H1 (cell line): ENCODE results near the gene TXNRD2. TPM values are rescaled to one million over a fixed set of nuclear protein-coding genes. Genes with fewer than 3 reads are reported as not detected.

Experiments used
- CTCF ChIA-PET: fragments of 300-600 bp; sonication (Branson Sonifier 250); formaldehyde crosslinking; loops from one replicate; lab custom pipeline; 2021; ENCODE audit not compliant: partially characterized antibody; lab: Charles Lee
- POLR2A ChIA-PET: fragments of 300-600 bp; sonication (Branson Sonifier 250); formaldehyde crosslinking; loops from one replicate; lab custom pipeline; 2021; ENCODE audit warnings: inconsistent platforms; ENCODE audit not compliant: partially characterized antibody; lab: Charles Lee
- DNase-seq, 2 experiments: peaks; one replicate each; pipeline versions ENCODE4 v3.0.0 to v3.0.0-alpha.2; 2010 to 2022; ENCODE audit warnings: low spot score in 2 of 2, low read depth in 1 of 2, mixed read lengths in 1 of 2
- FAIRE-seq: peaks from 2 replicates; lab custom pipeline; 2011; peaks lifted over from hg19 to GRCh38; lab: Jason Lieb, UNC
- H2AFZ ChIP-seq: 2 replicates; pipeline ENCODE4 v1.8.1; 2012; ENCODE audit warnings: low read length, inconsistent platforms
- H2AK5ac ChIP-seq: 2 replicates; pipeline ENCODE4 v1.6.1; 2013; ENCODE audit warnings: low read depth, low read length
- H2BK120ac ChIP-seq: replicated peaks from 2 replicates; pipeline ENCODE3; 2013; ENCODE audit warnings: low read depth, low read length, inconsistent platforms
- H2BK12ac ChIP-seq: 2 replicates; pipeline ENCODE4 v1.6.1; 2013; ENCODE audit warnings: low read depth, low read length
- H2BK15ac ChIP-seq: 2 replicates; pipeline ENCODE4 v1.6.1; 2013; ENCODE audit warnings: low read length
- H2BK20ac ChIP-seq: 2 replicates; pipeline ENCODE4 v1.6.1; 2013; ENCODE audit warnings: low read length
- H2BK5ac ChIP-seq: 2 replicates; pipeline ENCODE4 v1.6.1; 2013; ENCODE audit warnings: low read depth, low read length
- H3K14ac ChIP-seq: 2 replicates; pipeline ENCODE4 v1.6.1; 2013; ENCODE audit warnings: inconsistent platforms; ENCODE audit not compliant: insufficient read length
- H3K18ac ChIP-seq: 2 replicates; pipeline ENCODE4 v1.6.1; 2013; ENCODE audit warnings: low read length; ENCODE audit errors: extremely low read depth
- H3K23ac ChIP-seq: 2 replicates; pipeline ENCODE4 v1.6.1; 2013; ENCODE audit warnings: inconsistent platforms; ENCODE audit not compliant: insufficient read length
- H3K23me2 ChIP-seq: 2 replicates; pipeline ENCODE4 v1.6.1; 2013; ENCODE audit warnings: low read depth, low read length
- H3K27ac ChIP-seq: 2 replicates; pipeline ENCODE4 v1.6.1; 2011; ENCODE audit warnings: low read depth, low read length, inconsistent platforms
- H3K27me3 ChIP-seq, 4 experiments: replicated peaks in 1 of 4; 1 replicate in 1 of 4; 2 replicates in 3 of 4; pipeline versions ENCODE4 v1.6.1 to v1.8.1; 2011 to 2013; ENCODE audit warnings: low read length in 3 of 4, mild to moderate bottlenecking in 3 of 4, inconsistent platforms in 2 of 4, mixed read lengths in 2 of 4, moderate library complexity in 1 of 4; ENCODE audit not compliant: control insufficient read depth in 3 of 4, insufficient read depth in 3 of 4; ENCODE audit errors: extremely low read depth in 1 of 4
- H3K36me3 ChIP-seq, 4 experiments: 2 replicates each; pipeline versions ENCODE4 v1.6.1 to v1.8.1; 2011 to 2013; ENCODE audit warnings: mild to moderate bottlenecking in 4 of 4, low read length in 3 of 4, moderate library complexity in 2 of 4, control low read depth in 1 of 4, inconsistent platforms in 1 of 4; ENCODE audit not compliant: insufficient read depth in 4 of 4, control insufficient read depth in 2 of 4
- H3K4ac ChIP-seq: replicated peaks from 2 replicates; pipeline ENCODE3; 2013; ENCODE audit warnings: low read length, low read depth, mixed read lengths, inconsistent platforms; ENCODE audit not compliant: insufficient read length
- H3K4me1 ChIP-seq, 4 experiments: replicated peaks in 1 of 4; 1 replicate in 1 of 4; 2 replicates in 3 of 4; pipeline versions ENCODE4 v1.6.1 to v1.8.1; 2011 to 2013; ENCODE audit warnings: low read length in 3 of 4, inconsistent platforms in 2 of 4, mixed read lengths in 1 of 4; ENCODE audit not compliant: insufficient read depth in 4 of 4, control insufficient read depth in 3 of 4
- H3K4me2 ChIP-seq, 2 experiments: 2 replicates each; pipeline versions ENCODE4 v1.6.1 to v1.8.1; 2011 to 2013; ENCODE audit warnings: low read depth in 2 of 2, low read length in 2 of 2, control low read depth in 1 of 2, inconsistent platforms in 1 of 2, mild to moderate bottlenecking in 1 of 2; ENCODE audit not compliant: insufficient read depth in 1 of 2
- H3K4me3 ChIP-seq, 4 experiments: fragments of 200-600, 300-600 bp in 1 of 4; sonication (generic), shearing (Covaris generic), sonication (Bioruptor Twin) in 1 of 4; 2 replicates each; pipeline versions ENCODE4 v1.5.1 to v1.8.1; 2011 to 2016; ENCODE audit warnings: low read length in 4 of 4, low read depth in 3 of 4, control low read depth in 2 of 4, inconsistent platforms in 2 of 4, mild to moderate bottlenecking in 2 of 4, mixed read lengths in 1 of 4, moderate library complexity in 1 of 4; ENCODE audit not compliant: insufficient read depth in 2 of 4; ENCODE audit errors: extremely low read depth in 1 of 4
- H3K56ac ChIP-seq: replicated peaks from 2 replicates; pipeline ENCODE3; 2013; ENCODE audit warnings: low read depth, mild to moderate bottlenecking, mixed read lengths, low read length, inconsistent platforms; ENCODE audit not compliant: insufficient read length
- H3K79me1 ChIP-seq: 2 replicates; pipeline ENCODE4 v1.6.1; 2013; ENCODE audit warnings: low read depth, low read length, control low read depth
- H3K79me2 ChIP-seq, 2 experiments: 2 replicates each; pipeline versions ENCODE4 v1.6.1 to v1.8.1; 2012 to 2013; ENCODE audit warnings: low read length in 2 of 2, mild to moderate bottlenecking in 2 of 2, inconsistent platforms in 1 of 2; ENCODE audit not compliant: insufficient read depth in 2 of 2, control insufficient read depth in 1 of 2
- H3K9ac ChIP-seq, 4 experiments: replicated peaks in 1 of 4; 1 replicate in 1 of 4; 2 replicates in 3 of 4; pipeline versions ENCODE4 v1.6.1 to v1.8.1; 2011 to 2013; ENCODE audit warnings: low read depth in 3 of 4, low read length in 3 of 4, control low read depth in 2 of 4, mild to moderate bottlenecking in 2 of 4, moderate library complexity in 2 of 4, inconsistent platforms in 1 of 4; ENCODE audit errors: extremely low read depth in 1 of 4
- H3K9me3 ChIP-seq, 2 experiments: 2 replicates each; pipeline versions ENCODE4 v1.6.1 to v1.8.1; 2012 to 2013; ENCODE audit warnings: mild to moderate bottlenecking in 2 of 2, moderate library complexity in 2 of 2, control low read depth in 1 of 2, inconsistent platforms in 1 of 2, low read depth in 1 of 2, low read length in 1 of 2, mixed read lengths in 1 of 2; ENCODE audit not compliant: insufficient read depth in 2 of 2
- H4K20me1 ChIP-seq, 2 experiments: replicated peaks in 1 of 2; 2 replicates each; pipeline versions ENCODE3 to v1.8.1; 2011 to 2013; ENCODE audit warnings: inconsistent platforms in 2 of 2, low read length in 2 of 2, mild to moderate bottlenecking in 1 of 2; ENCODE audit not compliant: insufficient read depth in 2 of 2, control insufficient read depth in 1 of 2
- H4K5ac ChIP-seq: 2 replicates; pipeline ENCODE4 v1.6.1; 2013; ENCODE audit warnings: low read length, low read depth, mixed read lengths, inconsistent platforms; ENCODE audit not compliant: insufficient read length
- H4K8ac ChIP-seq: 2 replicates; pipeline ENCODE4 v1.8.0; 2013; ENCODE audit warnings: mild to moderate bottlenecking, moderate library complexity, low read length, inconsistent platforms; ENCODE audit not compliant: insufficient read depth; ENCODE audit errors: extremely low read depth
- H4K91ac ChIP-seq: replicated peaks from 2 replicates; pipeline ENCODE3; 2013; ENCODE audit warnings: low read length, mixed read lengths, inconsistent platforms; ENCODE audit not compliant: insufficient read length
- CHD1 ChIP-seq: IDR thresholded peaks from 2 replicates; pipeline ENCODE4 v1.6.1; 2012; ENCODE audit warnings: low read depth, low read length, improper control_type of control experiment
- CTBP2 ChIP-seq: IDR thresholded peaks from 2 replicates; pipeline ENCODE4 v1.7.0; 2011; ENCODE audit warnings: borderline replicate concordance, mild to moderate bottlenecking, moderate library complexity, mixed read lengths, low read length; ENCODE audit not compliant: insufficient read depth, insufficient read length
- SP1 ChIP-seq: IDR thresholded peaks from 2 replicates; pipeline ENCODE4 v1.6.1; 2011; ENCODE audit warnings: low read depth, low read length
- SP2 ChIP-seq: IDR thresholded peaks from 2 replicates; pipeline ENCODE4 v1.6.1; 2012; ENCODE audit warnings: mild to moderate bottlenecking, low read length, inconsistent platforms
- TAF1 ChIP-seq: IDR thresholded peaks from 2 replicates; pipeline ENCODE4 v1.6.1; 2011; ENCODE audit warnings: mild to moderate bottlenecking, low read depth, low read length
- TCF12 ChIP-seq: IDR thresholded peaks from 2 replicates; pipeline ENCODE4 v1.6.1; 2011; ENCODE audit warnings: low read depth, mild to moderate bottlenecking, low read length
- ZNF274 ChIP-seq: IDR thresholded peaks from 2 replicates; pipeline ENCODE4 v1.7.0; 2012; ENCODE audit warnings: low read length, borderline replicate concordance; ENCODE audit errors: extremely low read depth
- WGBS, 2 experiments: shearing (Covaris generic) in 1 of 2; methylation state at CpG; one replicate each; pipeline versions ENCODE4 v1.1.6 to v1.1.7; 2013 to 2015; ENCODE audit warnings: low lambda C conversion rate in 2 of 2, mixed read lengths in 2 of 2, inconsistent platforms in 1 of 2, low coverage in 1 of 2, missing lambda C conversion rate in 1 of 2; ENCODE audit not compliant: insufficient replicate concordance in 2 of 2, insufficient coverage in 1 of 2, insufficient read length in 1 of 2; ENCODE audit errors: extremely low coverage in 1 of 2, missing lambda C conversion rate in 1 of 2; 5-methylcytosine and 5-hydroxymethylcytosine counted together
- polyA plus RNA-seq, 7 experiments: library from polyadenylated mRNA; depleted of rRNA in 3 of 7; stranded (reverse) in 5 of 7; unstranded in 2 of 7; fragments of >200 nt in 5 of 7; fragments of 200-250 nt in 2 of 7; gene quantifications; 1 replicate in 5 of 7; 2 replicates in 1 of 7; 4 replicates in 1 of 7; pipeline versions ENCODE4 v1.2.1 to v1.2.3, GENCODE V29; 2011 to 2013; ENCODE audit warnings: missing spikeins in 2 of 7, mixed read lengths in 2 of 7
- total RNA-seq: library from RNA; stranded (reverse); fragmentation: NEBNext Ultra II Directional; extraction: Animal tissue kit (Norgen Biotek cat#: 25700); gene quantifications from 2 replicates; pipeline ENCODE4 v1.2.1, GENCODE V29; 2021

The TXNRD2 gene
- total and polyA plus RNA-seq, 2 of the 8 experiments (the other 6 are each of a cell fraction or from before 2014, with no cell fraction given): 14.8 to 21.9 TPM

DNA sequence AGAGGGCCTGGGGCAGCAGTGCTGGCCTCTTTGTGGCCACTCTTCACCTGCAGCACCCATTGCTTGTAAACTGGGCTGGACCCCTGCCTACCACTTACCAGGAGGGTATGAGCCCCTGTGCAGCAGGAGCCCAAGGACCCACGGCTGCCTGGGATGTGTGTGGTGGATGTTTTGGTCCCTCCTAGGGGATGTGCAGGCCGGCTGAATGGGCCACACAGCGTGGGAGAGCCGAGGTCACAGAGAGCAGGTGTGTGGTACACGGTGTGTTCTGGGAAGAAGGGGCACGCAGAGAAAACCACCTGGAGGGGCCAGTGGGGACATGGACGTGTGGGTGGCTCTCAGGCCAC, 67.7 kb downstream of the TXNRD2 start:
- Histone ChIP-seq H2BK12ac (0 out of 2 replicates have a peak overlapping the region, but pooled peaks have one; percentile 60), H3K56ac (no peak overlapping the region), H4K91ac (no peak overlapping the region), H2BK15ac (no peak overlapping the region), H4K5ac (no peak overlapping the region), H2BK5ac (peak overlapping the region; percentile 52), H2AK5ac (no peak overlapping the region), H3K18ac (no peak overlapping the region), H3K79me2 (no peaks in the 10 kb centered on the region), H3K4me1 (peaks cover 0 to 4% (median 0%) of the 10 kb centered on the region in 4 experiments; a peak in 2 of 7 replicates), H3K79me1 (no peaks in the 10 kb centered on the region; the same call in 1 of the 2 replicates), H3K27me3 (no peaks in the 10 kb centered on the region), H2AFZ (no peak overlapping the region), H3K4me2 (no peak overlapping the region), H3K36me3 (0 out of 8 replicates have a peak, but pooled peaks cover 0 to 2% (median 0%) of the 10 kb centered on the region in 4 experiments), H3K23me2 (no peaks in the 10 kb centered on the region), H3K4ac (no peak overlapping the region), H3K9ac (no peak overlapping the region), H4K8ac (no peak overlapping the region), H2BK120ac (no peak overlapping the region), H3K14ac (no peak overlapping the region), H3K9me3 (no peaks in the 10 kb centered on the region), H3K27ac (no peak overlapping the region; the same call in 1 of the 2 replicates), H4K20me1 (no peaks in the 10 kb centered on the region), H3K23ac (no peak overlapping the region), H3K4me3 (no peak overlapping the region), H2BK20ac (no peak overlapping the region)
- no peak for TF ChIP-seq TCF12
- TF ChIP-seq CHD1: no peak
- no peak for TF ChIP-seq TAF1
- no peak for TF ChIP-seq SP1
- TF ChIP-seq SP2: no peak
- TF ChIP-seq ZNF274: no peak
- no peak for TF ChIP-seq CTBP2
- DNase-seq (peak in 1 of 2 experiments; percentile 49), FAIRE-seq (no peak)
- WGBS, 2 experiments: 91% methylated on average over 7 of the region's 7 CpGs; no CpG with 5 or more reads in 1 of the 2 experiments
- CTCF ChIA-PET: interaction anchor here (2.6 kb wide), 1 partner anchor 10 kb away, joined by 7 read pairs; no protein-coding TSS in a partner anchor
- POLR2A ChIA-PET: interaction anchor here (1.0 kb wide), 1 partner anchor 25 kb away, joined by 3 read pairs; no protein-coding TSS in a partner anchor
